ENCODE measurements around the gene ELOF1. TPM values are rescaled to one million over a fixed set of nuclear protein-coding genes. Genes with fewer than 3 reads are reported as not detected.

Gene ELOF1
- polyA plus RNA-seq, 2 of the 4 experiments (the other 2 are of a cell fraction) = 47.9 to 97.3 TPM

DNA sequence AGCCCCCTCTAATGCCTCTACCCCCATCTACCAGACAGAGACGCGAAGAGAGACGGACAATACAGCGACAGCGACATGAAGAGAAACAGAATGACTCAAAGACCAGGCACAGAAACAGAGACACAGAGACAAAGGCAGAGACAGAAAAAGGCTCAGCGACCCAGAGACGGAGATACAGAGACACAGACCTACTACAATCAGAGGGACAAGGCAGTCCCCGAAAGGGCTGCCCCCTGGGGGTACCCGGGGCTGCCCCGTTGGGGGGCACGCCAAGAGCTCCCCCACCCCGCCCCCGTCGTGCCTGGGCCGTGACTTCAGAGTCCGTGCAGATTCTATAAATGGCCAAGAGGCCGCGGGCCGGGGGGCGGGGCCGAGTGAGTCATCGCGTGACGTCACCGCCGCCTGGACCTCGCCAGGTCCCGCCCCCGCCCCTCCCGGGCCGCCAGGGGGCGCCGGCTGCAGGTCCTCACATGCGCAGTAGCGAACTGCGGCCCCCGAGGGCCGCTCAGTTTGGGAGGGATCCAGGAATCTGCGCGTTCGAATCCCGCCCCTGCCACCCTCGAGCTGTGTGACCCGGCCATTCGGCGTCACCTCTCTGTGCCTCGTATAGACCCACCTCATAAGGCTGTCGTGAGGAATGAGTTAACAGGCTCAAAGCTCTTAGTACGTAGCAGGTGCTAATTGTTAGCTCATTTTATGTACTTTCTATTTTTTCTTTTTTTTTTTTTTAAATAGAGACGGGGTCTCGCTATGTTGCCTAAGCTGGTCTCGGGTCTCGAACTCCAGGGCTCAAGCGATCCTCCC is 23.0 kb downstream of the ELOF1 start (continued):
- TF ChIP-seq, protein P1, sequence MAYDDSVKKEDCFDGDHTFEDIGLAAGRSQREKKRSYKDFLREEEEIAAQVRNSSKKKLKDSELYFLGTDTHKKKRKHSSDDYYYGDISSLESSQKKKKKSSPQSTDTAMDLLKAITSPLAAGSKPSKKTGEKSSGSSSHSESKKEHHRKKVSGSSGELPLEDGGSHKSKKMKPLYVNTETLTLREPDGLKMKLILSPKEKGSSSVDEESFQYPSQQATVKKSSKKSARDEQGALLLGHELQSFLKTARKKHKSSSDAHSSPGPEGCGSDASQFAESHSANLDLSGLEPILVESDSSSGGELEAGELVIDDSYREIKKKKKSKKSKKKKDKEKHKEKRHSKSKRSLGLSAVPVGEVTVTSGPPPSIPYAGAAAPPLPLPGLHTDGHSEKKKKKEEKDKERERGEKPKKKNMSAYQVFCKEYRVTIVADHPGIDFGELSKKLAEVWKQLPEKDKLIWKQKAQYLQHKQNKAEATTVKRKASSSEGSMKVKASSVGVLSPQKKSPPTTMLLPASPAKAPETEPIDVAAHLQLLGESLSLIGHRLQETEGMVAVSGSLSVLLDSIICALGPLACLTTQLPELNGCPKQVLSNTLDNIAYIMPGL (CRISPR knock-in tag; IDR thresholded peaks at IDR 0.05; ENCODE audit: borderline replicate concordance) = no peak
- TF ChIP-seq SMC3 (IDR thresholded peaks at IDR 0.05) (peak; percentile 47; the same call in 2 of the 3 replicates), TFCP2L1 (CRISPR knock-in tag; IDR thresholded peaks at IDR 0.05) (no peak), TP53 (CRISPR knock-in tag; IDR thresholded peaks at IDR 0.05) (no peak), MAFK (IDR thresholded peaks at IDR 0.05; ENCODE audit: partially characterized antibody) (no peak), CHD4 (IDR thresholded peaks at IDR 0.05; ENCODE audit: borderline replicate concordance) (no peak), RCOR1 (IDR thresholded peaks at IDR 0.05; ENCODE audit: low read depth, low read length) (no peak)
- TF ChIP-seq, protein P2, sequence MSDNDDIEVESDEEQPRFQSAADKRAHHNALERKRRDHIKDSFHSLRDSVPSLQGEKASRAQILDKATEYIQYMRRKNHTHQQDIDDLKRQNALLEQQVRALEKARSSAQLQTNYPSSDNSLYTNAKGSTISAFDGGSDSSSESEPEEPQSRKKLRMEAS (IDR thresholded peaks at IDR 0.05) = 0 out of 2 replicates have a peak, but pooled peaks have one; percentile 35

DNA sequence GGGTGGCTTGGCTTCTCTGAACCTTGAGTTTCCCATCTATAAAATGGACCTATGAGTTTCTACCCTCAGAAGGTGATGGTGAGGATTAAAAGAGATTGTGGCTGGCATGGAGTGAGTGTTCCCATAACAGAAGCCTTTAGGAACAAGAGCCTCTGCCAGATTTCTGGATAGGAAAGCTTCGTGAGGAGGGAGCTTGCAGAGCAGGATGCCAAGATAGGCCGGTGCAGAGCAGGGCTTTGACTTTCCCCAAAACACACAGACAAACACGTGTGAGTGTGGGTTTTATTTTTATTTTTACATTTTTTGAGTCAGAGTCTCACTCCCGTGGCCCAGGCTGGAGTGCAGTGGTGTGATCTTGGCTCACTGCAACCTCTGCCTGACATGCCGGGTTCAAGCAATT is 24.1 kb downstream of the ELOF1 start:
- no peak for DNase-seq (ENCODE audit: low read depth in 1 of 2, low spot score in 1 of 2)
- FAIRE-seq = no peak
- H3K27ac ChIP-seq = no peak overlapping the region; a peak in 3 of 6 replicates
- H3K4me1 ChIP-seq = peaks cover 28% of the 10 kb centered on the region
- H3K4me3 ChIP-seq = no peak overlapping the region
- 86% methylated on average over 5 of the region's 5 CpGs for WGBS (ENCODE audit: missing lambda C conversion rate)
- H3K9me3 ChIP-seq = no peaks in the 10 kb centered on the region
- TF ChIP-seq EP300 (IDR thresholded peaks at IDR 0.05) (no peak), RNF2 (IDR thresholded peaks at IDR 0.05; ENCODE audit: borderline replicate concordance, low read depth) (no peak), TP53 (CRISPR knock-in tag; IDR thresholded peaks at IDR 0.05) (no peak), EHMT2 (IDR thresholded peaks at IDR 0.05; ENCODE audit: low read depth) (no peak), CHD4 (IDR thresholded peaks at IDR 0.05; ENCODE audit: borderline replicate concordance) (no peak), MYC (IDR thresholded peaks at IDR 0.05; ENCODE audit: borderline replicate concordance, low read length) (no peak), ZNF302 (CRISPR knock-in tag; IDR thresholded peaks at IDR 0.05) (no peak), NPAS2 (CRISPR knock-in tag; IDR thresholded peaks at IDR 0.05; ENCODE audit: borderline replicate concordance) (no peak), RCOR1 (IDR thresholded peaks at IDR 0.05; ENCODE audit: low read depth, low read length) (no peak), CEBPB (IDR thresholded peaks at IDR 0.05) (no peak), NFE2L2 (conservative IDR thresholded peaks at IDR 0.05; ENCODE audit: low read length) (no peak), FOSL2 (IDR thresholded peaks at IDR 0.05) (no peak), FOSL2 (CRISPR knock-in tag; IDR thresholded peaks at IDR 0.05) (no peak), TFCP2L1 (CRISPR knock-in tag; IDR thresholded peaks at IDR 0.05) (no peak), RFX5 (IDR thresholded peaks at IDR 0.05) (no peak), JUNB (IDR thresholded peaks at IDR 0.05) (no peak), MAFK (IDR thresholded peaks at IDR 0.05; ENCODE audit: partially characterized antibody) (no peak)
- TF ChIP-seq, protein P3, sequence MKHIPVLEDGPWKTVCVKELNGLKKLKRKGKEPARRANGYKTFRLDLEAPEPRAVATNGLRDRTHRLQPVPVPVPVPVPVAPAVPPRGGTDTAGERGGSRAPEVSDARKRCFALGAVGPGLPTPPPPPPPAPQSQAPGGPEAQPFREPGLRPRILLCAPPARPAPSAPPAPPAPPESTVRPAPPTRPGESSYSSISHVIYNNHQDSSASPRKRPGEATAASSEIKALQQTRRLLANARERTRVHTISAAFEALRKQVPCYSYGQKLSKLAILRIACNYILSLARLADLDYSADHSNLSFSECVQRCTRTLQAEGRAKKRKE (CRISPR knock-in tag; IDR thresholded peaks at IDR 0.05; ENCODE audit: low read depth) = no peak
- TF ChIP-seq, protein P2 (IDR thresholded peaks at IDR 0.05) = no peak
- TF ChIP-seq, protein P1 (CRISPR knock-in tag; IDR thresholded peaks at IDR 0.05; ENCODE audit: borderline replicate concordance) = no peak
- TF ChIP-seq, protein P4, sequence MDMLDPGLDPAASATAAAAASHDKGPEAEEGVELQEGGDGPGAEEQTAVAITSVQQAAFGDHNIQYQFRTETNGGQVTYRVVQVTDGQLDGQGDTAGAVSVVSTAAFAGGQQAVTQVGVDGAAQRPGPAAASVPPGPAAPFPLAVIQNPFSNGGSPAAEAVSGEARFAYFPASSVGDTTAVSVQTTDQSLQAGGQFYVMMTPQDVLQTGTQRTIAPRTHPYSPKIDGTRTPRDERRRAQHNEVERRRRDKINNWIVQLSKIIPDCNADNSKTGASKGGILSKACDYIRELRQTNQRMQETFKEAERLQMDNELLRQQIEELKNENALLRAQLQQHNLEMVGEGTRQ (IDR thresholded peaks at IDR 0.05) = no peak
- CTCF ChIA-PET = interaction anchor here (2.0 to 2.5 kb wide), 3 partner anchors 17 to 53 kb away, joined by 7 to 11 read pairs (median 9); partner anchors contain the start of gene ELOF1
- no peak overlapping the region; the same call in 2 of the 3 replicates for H3K4me2 ChIP-seq
- no peak for ATAC-seq
- POLR2A ChIA-PET = no interaction called here
